Measurements from ENCODE around the gene METTL25.

Gene METTL25

DNA sequence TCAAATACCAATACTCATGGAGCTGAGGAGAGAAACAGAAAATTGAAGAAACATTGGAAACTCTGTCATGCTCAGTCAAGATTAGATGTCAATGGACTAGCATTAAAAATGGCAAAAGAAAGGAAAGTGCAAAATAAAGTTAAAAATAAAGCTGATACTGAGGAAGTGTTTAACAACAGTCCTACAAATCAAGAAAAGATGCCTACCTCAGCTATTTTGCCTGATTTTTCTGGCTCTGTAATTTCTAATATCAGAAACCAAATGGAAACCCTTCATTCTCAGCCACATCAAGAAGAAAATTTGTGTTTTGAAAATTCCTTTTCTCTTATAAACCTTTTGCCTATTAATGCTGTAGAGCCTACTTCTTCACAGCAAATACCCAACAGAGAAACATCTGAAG is 40.5 kb downstream of the METTL25 start:
- H3K9ac ChIP-seq (ENCODE audit: low read depth in 1 of 2, low read length in 2 of 2): no peak overlapping the region
- H3K4me3 ChIP-seq (ENCODE audit: low read length in 2 of 2): no peak overlapping the region
- no peaks in the 10 kb centered on the region for H3K4me1 ChIP-seq (ENCODE audit: control insufficient read depth in 2 of 2, insufficient read depth in 2 of 2, low read length in 2 of 2)

DNA sequence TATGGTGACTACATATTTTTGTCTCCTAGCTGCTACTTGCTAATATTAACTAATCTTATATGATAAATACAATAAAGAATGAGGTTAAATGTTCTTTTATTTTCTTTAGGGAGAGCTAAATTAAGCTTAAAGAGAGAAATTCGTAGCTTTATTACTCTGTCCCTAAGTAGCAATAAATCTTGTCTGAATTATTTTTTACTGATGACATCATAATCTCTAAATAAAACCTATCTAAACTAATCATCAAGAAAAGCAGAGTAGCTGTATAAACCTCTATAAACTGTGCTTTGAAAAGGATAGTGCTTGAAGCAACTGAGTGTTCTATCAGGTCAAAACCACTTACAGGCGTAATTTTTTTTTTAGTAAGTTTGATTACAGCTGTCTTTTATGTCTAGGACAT is 42.5 kb downstream of the METTL25 start:
- Histone ChIP-seq H3K4me3 (ENCODE audit: low read length in 2 of 2) (no peak overlapping the region), H3K36me3 (ENCODE audit: control insufficient read depth in 2 of 2, insufficient read depth in 2 of 2, low read length in 2 of 2) (peaks cover 0 to 6% of the 10 kb centered on the region in 2 donors), H3K9me3 (ENCODE audit: control insufficient read depth in 2 of 2, low read length in 2 of 2) (no peaks in the 10 kb centered on the region), H3K9ac (ENCODE audit: low read depth in 1 of 2, low read length in 2 of 2) (no peak overlapping the region), H3K27ac (ENCODE audit: low read depth in 2 of 2, low read length in 2 of 2) (no peak overlapping the region), H3K4me1 (ENCODE audit: control insufficient read depth in 2 of 2, insufficient read depth in 2 of 2, low read length in 2 of 2) (no peaks in the 10 kb centered on the region), H3K27me3 (ENCODE audit: control insufficient read depth in 2 of 2, insufficient read depth in 2 of 2, low read length in 2 of 2) (no peaks in the 10 kb centered on the region)

More for the DNA sequence above, 40.5 kb downstream of the METTL25 start:
- Histone ChIP-seq H3K36me3 (ENCODE audit: control insufficient read depth in 2 of 2, insufficient read depth in 2 of 2, low read length in 2 of 2) (peaks cover 9 to 12% of the 10 kb centered on the region in 2 donors), H3K27ac (ENCODE audit: low read depth in 2 of 2, low read length in 2 of 2) (no peak overlapping the region), H3K27me3 (ENCODE audit: control insufficient read depth in 2 of 2, insufficient read depth in 2 of 2, low read length in 2 of 2) (no peaks in the 10 kb centered on the region), H3K9me3 (ENCODE audit: control insufficient read depth in 2 of 2, low read length in 2 of 2) (no peaks in the 10 kb centered on the region)

DNA sequence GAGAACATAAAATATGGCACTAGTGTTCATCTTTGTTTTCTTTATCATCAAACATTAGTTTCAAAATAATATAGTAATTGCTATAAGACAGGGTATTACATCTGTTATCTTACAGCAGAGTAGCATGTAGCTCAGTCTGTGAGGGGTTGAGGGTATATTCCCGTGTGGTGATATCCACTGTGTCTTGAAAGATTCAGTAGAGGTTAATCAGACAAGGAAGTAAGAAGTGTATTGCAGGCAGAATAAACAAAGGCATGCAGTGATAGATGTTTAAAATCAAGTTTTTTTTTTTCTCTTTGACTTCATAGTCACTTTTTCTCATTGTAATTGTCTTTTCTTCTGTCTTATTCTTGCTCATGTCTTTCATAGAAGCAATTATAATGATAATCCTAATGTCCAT is 48.3 kb downstream of the METTL25 start:
- Histone ChIP-seq H3K4me1 (ENCODE audit: control insufficient read depth in 2 of 2, insufficient read depth in 2 of 2, low read length in 2 of 2) (no peaks in the 10 kb centered on the region), H3K27ac (ENCODE audit: low read depth in 2 of 2, low read length in 2 of 2) (no peak overlapping the region), H3K27me3 (ENCODE audit: control insufficient read depth in 2 of 2, insufficient read depth in 2 of 2, low read length in 2 of 2) (no peaks in the 10 kb centered on the region), H3K9ac (ENCODE audit: low read depth in 1 of 2, low read length in 2 of 2) (no peak overlapping the region), H3K9me3 (ENCODE audit: control insufficient read depth in 2 of 2, low read length in 2 of 2) (no peaks in the 10 kb centered on the region), H3K36me3 (ENCODE audit: control insufficient read depth in 2 of 2, insufficient read depth in 2 of 2, low read length in 2 of 2) (peaks cover 0 to 7% of the 10 kb centered on the region in 2 donors), H3K4me3 (ENCODE audit: low read length in 2 of 2) (no peak overlapping the region)

DNA sequence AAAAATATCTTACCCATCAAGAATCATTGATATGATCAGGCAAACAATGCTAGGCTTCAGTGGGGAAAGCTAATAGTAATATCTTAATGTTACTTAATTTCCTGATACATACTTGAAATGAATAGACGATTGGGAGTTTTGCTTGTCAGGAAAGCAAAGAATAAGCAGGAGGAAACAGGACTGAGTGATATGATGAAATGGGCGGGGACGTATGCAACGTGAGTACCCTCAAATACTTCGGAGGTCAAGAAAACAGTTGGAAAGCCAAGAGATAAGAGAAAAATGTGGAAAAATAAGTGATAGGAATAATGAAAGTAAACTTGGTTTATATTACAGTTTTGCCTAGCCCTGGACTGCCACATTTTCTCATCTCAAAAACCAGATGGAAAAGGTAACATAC is 49.2 kb downstream of the METTL25 start:
- Histone ChIP-seq H3K4me1 (ENCODE audit: control insufficient read depth in 2 of 2, insufficient read depth in 2 of 2, low read length in 2 of 2) (no peaks in the 10 kb centered on the region), H3K27ac (ENCODE audit: low read depth in 2 of 2, low read length in 2 of 2) (no peak overlapping the region), H3K27me3 (ENCODE audit: control insufficient read depth in 2 of 2, insufficient read depth in 2 of 2, low read length in 2 of 2) (no peaks in the 10 kb centered on the region), H3K4me3 (ENCODE audit: low read length in 2 of 2) (no peak overlapping the region), H3K36me3 (ENCODE audit: control insufficient read depth in 2 of 2, insufficient read depth in 2 of 2, low read length in 2 of 2) (peaks cover 0 to 7% of the 10 kb centered on the region in 2 donors), H3K9me3 (ENCODE audit: control insufficient read depth in 2 of 2, low read length in 2 of 2) (no peaks in the 10 kb centered on the region), H3K9ac (ENCODE audit: low read depth in 1 of 2, low read length in 2 of 2) (no peak overlapping the region)

DNA sequence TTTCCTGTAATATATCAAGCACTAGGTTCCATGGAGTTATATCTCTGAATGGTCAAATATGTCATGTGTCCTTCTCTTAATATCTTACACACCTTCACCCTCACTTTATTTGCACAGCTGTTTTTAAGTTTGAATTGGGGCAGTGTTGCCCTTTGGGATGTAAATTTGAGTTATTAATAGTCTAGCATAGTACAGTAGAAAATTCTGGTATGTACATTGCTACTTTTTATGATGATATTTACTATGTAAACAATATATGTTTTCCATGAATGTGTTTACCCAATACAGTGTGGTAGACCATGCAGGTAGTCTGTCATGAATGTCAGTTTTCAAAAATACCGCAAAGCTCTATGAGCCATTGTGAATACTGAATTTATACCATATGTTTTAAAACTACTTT is 50.5 kb downstream of the METTL25 start:
- Histone ChIP-seq H3K9ac (ENCODE audit: low read depth in 1 of 2, low read length in 2 of 2) (no peak overlapping the region), H3K27ac (ENCODE audit: low read depth in 2 of 2, low read length in 2 of 2) (no peak overlapping the region), H3K4me3 (ENCODE audit: low read length in 2 of 2) (no peak overlapping the region), H3K9me3 (ENCODE audit: control insufficient read depth in 2 of 2, low read length in 2 of 2) (no peaks in the 10 kb centered on the region), H3K36me3 (ENCODE audit: control insufficient read depth in 2 of 2, insufficient read depth in 2 of 2, low read length in 2 of 2) (peaks cover 0 to 7% of the 10 kb centered on the region in 2 donors), H3K27me3 (ENCODE audit: control insufficient read depth in 2 of 2, insufficient read depth in 2 of 2, low read length in 2 of 2) (no peaks in the 10 kb centered on the region), H3K4me1 (ENCODE audit: control insufficient read depth in 2 of 2, insufficient read depth in 2 of 2, low read length in 2 of 2) (no peaks in the 10 kb centered on the region)

DNA sequence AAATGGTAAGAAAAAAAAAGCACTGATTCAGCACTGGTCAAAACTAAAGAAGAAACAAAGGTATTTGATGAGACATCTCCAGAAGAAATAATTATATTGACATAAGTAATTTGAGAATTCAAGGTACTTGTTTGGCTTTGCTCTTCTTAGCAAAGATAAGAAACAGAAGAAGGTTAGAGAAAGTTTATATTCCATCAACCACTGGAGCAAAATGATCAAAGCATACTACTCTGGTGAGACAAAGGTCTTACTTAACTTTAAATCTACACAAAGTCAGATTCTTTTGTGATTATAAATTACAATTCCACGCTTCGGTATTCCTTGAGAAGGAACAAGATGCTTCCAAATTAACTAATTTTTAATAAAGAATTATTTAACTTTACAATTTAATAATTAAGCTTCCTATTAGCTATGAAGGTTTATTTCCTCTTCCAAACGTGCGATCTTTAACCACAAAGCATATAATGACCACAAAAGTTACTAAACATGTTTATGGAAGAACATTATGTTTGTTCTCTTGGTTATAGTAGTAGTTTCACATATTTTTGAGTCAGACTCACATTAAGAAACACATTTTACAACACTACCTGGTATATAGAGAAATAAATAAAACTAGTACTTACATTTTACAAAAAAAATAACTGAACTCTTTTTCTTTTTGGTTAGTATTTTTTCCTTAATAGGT is 53.4 kb downstream of the METTL25 start:
- H3K4me1 ChIP-seq (ENCODE audit: control insufficient read depth in 2 of 2, insufficient read depth in 2 of 2, low read length in 2 of 2): no peaks in the 10 kb centered on the region
- H3K27ac ChIP-seq (ENCODE audit: low read depth in 2 of 2, low read length in 2 of 2): no peak overlapping the region

DNA sequence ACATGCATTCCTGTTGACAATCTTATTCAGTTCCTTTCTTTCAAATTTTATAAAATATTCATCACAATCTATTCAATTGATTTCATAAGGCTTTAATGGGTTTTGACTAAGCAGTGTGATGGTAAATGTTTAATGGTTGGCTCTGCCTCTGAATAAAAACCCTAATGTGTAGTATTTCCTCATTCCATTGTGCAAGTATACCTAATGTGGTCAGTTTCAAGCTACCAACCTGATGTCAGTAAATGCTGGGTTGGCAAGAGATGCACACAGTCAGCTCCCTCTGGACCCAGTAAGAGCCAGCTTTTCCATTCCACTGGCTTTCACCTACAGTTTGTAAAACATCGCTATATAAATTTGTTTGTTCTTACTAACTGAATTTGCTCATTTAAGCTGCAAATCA is 53.9 kb downstream of the METTL25 start:
- peaks cover 0 to 7% of the 10 kb centered on the region in 2 donors for H3K36me3 ChIP-seq (ENCODE audit: control insufficient read depth in 2 of 2, insufficient read depth in 2 of 2, low read length in 2 of 2)
- no peaks in the 10 kb centered on the region for H3K9me3 ChIP-seq (ENCODE audit: control insufficient read depth in 2 of 2, low read length in 2 of 2)
- no peaks in the 10 kb centered on the region for H3K4me1 ChIP-seq (ENCODE audit: control insufficient read depth in 2 of 2, insufficient read depth in 2 of 2, low read length in 2 of 2)
- H3K27ac ChIP-seq (ENCODE audit: low read depth in 2 of 2, low read length in 2 of 2): no peak overlapping the region
- H3K4me3 ChIP-seq (ENCODE audit: low read length in 2 of 2): no peak overlapping the region
- no peak overlapping the region for H3K9ac ChIP-seq (ENCODE audit: low read depth in 1 of 2, low read length in 2 of 2)
- no peaks in the 10 kb centered on the region for H3K27me3 ChIP-seq (ENCODE audit: control insufficient read depth in 2 of 2, insufficient read depth in 2 of 2, low read length in 2 of 2)

More for the DNA sequence above, 53.4 kb downstream of the METTL25 start:
- H3K4me3 ChIP-seq (ENCODE audit: low read length in 2 of 2): no peak overlapping the region
- H3K9ac ChIP-seq (ENCODE audit: low read depth in 1 of 2, low read length in 2 of 2): no peak overlapping the region
- no peaks in the 10 kb centered on the region for H3K27me3 ChIP-seq (ENCODE audit: control insufficient read depth in 2 of 2, insufficient read depth in 2 of 2, low read length in 2 of 2)
- H3K9me3 ChIP-seq (ENCODE audit: control insufficient read depth in 2 of 2, low read length in 2 of 2): no peaks in the 10 kb centered on the region
- H3K36me3 ChIP-seq (ENCODE audit: control insufficient read depth in 2 of 2, insufficient read depth in 2 of 2, low read length in 2 of 2): peaks cover 0 to 7% of the 10 kb centered on the region in 2 donors

DNA sequence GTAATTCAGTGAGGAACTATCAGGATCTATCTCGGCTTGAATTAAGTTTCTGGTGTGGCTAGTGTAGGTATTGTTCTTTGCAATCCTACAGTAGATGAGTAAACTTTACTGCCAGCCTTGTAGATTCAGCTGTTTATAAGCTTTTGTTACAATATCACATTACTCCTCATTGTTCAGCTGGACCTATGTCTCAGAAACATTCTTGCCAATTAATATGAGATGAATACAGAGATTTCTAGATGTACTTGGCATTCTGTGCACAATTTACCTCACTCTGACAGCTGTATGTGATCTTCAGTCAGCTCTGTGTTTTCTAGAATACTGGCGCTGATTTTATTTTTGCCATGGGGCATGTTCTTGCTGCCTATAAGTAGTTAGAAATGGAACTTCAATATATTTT is 55.7 kb downstream of the METTL25 start:
- Histone ChIP-seq H3K27ac (ENCODE audit: low read depth in 2 of 2, low read length in 2 of 2) (no peak overlapping the region), H3K27me3 (ENCODE audit: control insufficient read depth in 2 of 2, insufficient read depth in 2 of 2, low read length in 2 of 2) (no peaks in the 10 kb centered on the region), H3K36me3 (ENCODE audit: control insufficient read depth in 2 of 2, insufficient read depth in 2 of 2, low read length in 2 of 2) (no peaks in the 10 kb centered on the region), H3K4me1 (ENCODE audit: control insufficient read depth in 2 of 2, insufficient read depth in 2 of 2, low read length in 2 of 2) (no peaks in the 10 kb centered on the region), H3K9ac (ENCODE audit: low read depth in 1 of 2, low read length in 2 of 2) (no peak overlapping the region), H3K9me3 (ENCODE audit: control insufficient read depth in 2 of 2, low read length in 2 of 2) (no peaks in the 10 kb centered on the region), H3K4me3 (ENCODE audit: low read length in 2 of 2) (no peak overlapping the region)

DNA sequence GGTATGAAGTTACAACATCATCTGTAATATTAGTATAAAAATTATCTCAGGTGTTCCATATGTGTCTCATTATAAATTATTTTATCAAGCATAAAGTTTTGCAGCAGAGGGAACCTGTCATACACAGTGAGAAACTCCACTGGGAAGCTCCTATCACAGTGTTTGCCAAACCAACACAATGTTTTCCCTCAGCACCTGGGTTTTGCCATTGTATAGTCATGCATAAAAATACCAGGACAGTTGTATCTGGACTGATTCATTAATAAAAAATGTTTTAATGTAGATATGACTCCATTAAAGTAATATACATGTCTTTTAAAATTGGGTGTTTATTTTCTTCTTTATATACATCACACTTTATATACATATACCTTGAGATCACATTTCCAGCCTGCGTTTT is 56.6 kb downstream of the METTL25 start:
- no peak overlapping the region for H3K9ac ChIP-seq (ENCODE audit: low read depth in 1 of 2, low read length in 2 of 2)
- no peaks in the 10 kb centered on the region for H3K4me1 ChIP-seq (ENCODE audit: control insufficient read depth in 2 of 2, insufficient read depth in 2 of 2, low read length in 2 of 2)
- H3K27ac ChIP-seq (ENCODE audit: low read depth in 2 of 2, low read length in 2 of 2): no peak overlapping the region
- H3K36me3 ChIP-seq (ENCODE audit: control insufficient read depth in 2 of 2, insufficient read depth in 2 of 2, low read length in 2 of 2): no peaks in the 10 kb centered on the region
- H3K4me3 ChIP-seq (ENCODE audit: low read length in 2 of 2): no peak overlapping the region
- no peaks in the 10 kb centered on the region for H3K9me3 ChIP-seq (ENCODE audit: control insufficient read depth in 2 of 2, low read length in 2 of 2)
- H3K27me3 ChIP-seq (ENCODE audit: control insufficient read depth in 2 of 2, insufficient read depth in 2 of 2, low read length in 2 of 2): no peaks in the 10 kb centered on the region

DNA sequence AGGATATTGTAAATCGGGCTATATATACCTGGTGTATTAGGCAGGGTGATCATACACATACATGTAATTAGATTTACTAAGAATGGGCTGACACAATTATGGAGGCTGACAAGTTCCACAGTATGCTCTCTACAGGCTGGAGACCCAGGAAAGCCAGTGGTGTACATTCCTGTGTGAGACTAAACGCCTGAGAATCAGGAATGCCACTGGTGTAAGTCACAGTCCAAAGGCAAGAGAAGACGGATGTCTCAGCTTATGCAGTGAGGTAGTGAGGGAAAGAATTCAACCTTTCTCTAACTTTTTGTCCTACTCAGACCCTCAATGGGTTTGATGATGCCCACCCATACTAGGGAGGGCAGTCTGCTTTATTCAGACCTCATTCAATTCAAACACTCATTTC is 57.1 kb downstream of the METTL25 start:
- no peaks in the 10 kb centered on the region for H3K27me3 ChIP-seq (ENCODE audit: control insufficient read depth in 2 of 2, insufficient read depth in 2 of 2, low read length in 2 of 2)
- H3K4me3 ChIP-seq (ENCODE audit: low read length in 2 of 2): no peak overlapping the region
- H3K4me1 ChIP-seq (ENCODE audit: control insufficient read depth in 2 of 2, insufficient read depth in 2 of 2, low read length in 2 of 2): no peaks in the 10 kb centered on the region
- no peaks in the 10 kb centered on the region for H3K9me3 ChIP-seq (ENCODE audit: control insufficient read depth in 2 of 2, low read length in 2 of 2)
- no peak overlapping the region for H3K27ac ChIP-seq (ENCODE audit: low read depth in 2 of 2, low read length in 2 of 2)
- H3K9ac ChIP-seq (ENCODE audit: low read depth in 1 of 2, low read length in 2 of 2): no peak overlapping the region
- H3K36me3 ChIP-seq (ENCODE audit: control insufficient read depth in 2 of 2, insufficient read depth in 2 of 2, low read length in 2 of 2): no peaks in the 10 kb centered on the region
